Measurements from ENCODE around the gene PLEKHA7.
A peak's percentile ranks its signal among the peaks of the same experiment; 100 is the strongest.

The PLEKHA7 gene

DNA sequence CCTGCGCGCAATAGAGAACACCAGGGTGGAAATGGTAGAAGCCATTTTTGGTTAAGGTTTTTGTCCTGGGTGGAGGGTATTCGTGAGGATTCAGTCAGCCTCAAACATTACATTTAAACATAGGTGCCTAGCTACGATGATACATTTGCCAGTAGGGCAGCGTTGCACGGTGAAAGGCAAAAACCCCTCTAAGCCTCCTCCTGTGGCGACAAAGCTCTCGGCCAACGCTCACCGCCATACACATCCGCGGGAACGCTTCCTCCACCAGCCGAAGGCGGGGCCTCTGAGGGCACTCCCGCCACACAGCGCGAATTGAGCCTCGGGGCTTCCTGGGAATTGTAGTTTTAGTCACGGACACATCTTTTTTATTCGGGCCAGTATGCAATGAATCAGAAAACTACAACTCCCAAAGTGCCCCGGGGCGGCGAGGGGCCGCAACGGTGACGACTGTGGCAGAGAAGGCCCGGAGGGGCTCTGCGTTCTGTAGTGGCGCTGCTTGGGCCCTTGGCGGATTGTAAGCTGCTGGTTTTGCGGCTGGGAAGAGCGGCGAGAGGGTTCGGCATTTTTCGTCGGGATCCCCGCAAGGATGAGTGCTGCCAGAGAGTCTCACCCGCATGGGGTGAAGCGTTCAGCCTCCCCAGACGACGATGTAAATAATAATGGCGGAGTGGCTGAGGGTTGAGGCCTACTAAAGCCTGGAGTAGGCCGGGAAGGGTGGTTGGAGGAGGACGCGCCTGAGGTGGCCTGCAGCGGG, 275.8 kb downstream of the PLEKHA7 start, which contains the start of gene C11orf58:
C11orf58 (plus strand) TSS at position 455 of the 754 bp plus-strand sequence; CDS start at position 587, 132 bp downstream.
- peak; percentile 91 for DNase-seq (ENCODE audit: low read depth)

DNA sequence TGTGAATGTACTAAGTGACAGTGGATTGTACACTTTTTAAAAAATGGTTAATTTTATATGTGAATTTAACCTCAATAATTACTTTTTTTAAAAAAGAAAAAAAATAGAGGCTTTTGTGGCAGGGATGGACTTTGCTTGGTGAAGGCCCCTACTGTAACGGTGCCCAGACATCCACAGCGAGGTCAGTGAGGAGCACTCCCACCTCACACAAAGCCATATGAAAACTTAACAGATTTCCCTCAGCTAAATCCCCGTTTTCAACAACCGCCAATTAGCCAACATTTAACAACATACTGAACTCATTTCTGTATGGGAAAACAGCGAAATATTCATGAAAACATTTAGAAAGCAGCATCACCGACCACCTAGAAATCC, 276.4 kb downstream of the PLEKHA7 start:
- no peak for DNase-seq (ENCODE audit: low read depth)
